HG03521 (cell line): ENCODE measurements around the gene TMC6.
"Not testable (repeated sequence)": the region's sequence is repeated elsewhere in the genome, so short reads cannot be mapped to it uniquely, and the experiment has no call there.

Source experiments
- ATAC-seq: cut with Tn5 transposase; IDR thresholded peaks from one replicate; pipeline ENCODE4 v1.9.1; 2021; ENCODE audit warnings: mild to moderate bottlenecking, moderate library complexity; ENCODE audit not compliant: unreplicated experiment

Gene TMC6

GRCh38 chr17:78082355-78082872 lies 46.1 kb downstream of the TMC6 start:
- not testable (repeated sequence) for ATAC-seq

GRCh38 chr17:78081551-78081950 lies 47.0 kb downstream of the TMC6 start:
- ATAC-seq: no peak

- no peak for ATAC-seq
Measured at GRCh38 chr17:78079253-78079652, 49.3 kb downstream of the TMC6 start.

- ATAC-seq: no peak
Measured at GRCh38 chr17:78075545-78075944, 53.0 kb downstream of the TMC6 start.

GRCh38 chr17:78075011-78075410 lies 53.5 kb downstream of the TMC6 start:
- ATAC-seq: no peak

GRCh38 chr17:78072961-78073360 lies 55.6 kb downstream of the TMC6 start:
- ATAC-seq: no peak

GRCh38 chr17:78069695-78070094 lies 58.9 kb downstream of the TMC6 start:
- ATAC-seq: no peak

GRCh38 chr17:78066976-78067375 lies 61.6 kb downstream of the TMC6 start:
- not testable (repeated sequence) for ATAC-seq

GRCh38 chr17:78064708-78065107 lies 63.8 kb downstream of the TMC6 start:
- no peak for ATAC-seq

GRCh38 chr17:78063489-78063888 lies 65.1 kb downstream of the TMC6 start:
- no peak for ATAC-seq

GRCh38 chr17:78062596-78062995 lies 66.0 kb downstream of the TMC6 start:
- no peak for ATAC-seq
